ENCODE data around the gene HMSD.
A peak's percentile ranks its signal among the peaks of the same experiment; 100 is the strongest.

The HMSD gene

DNA sequence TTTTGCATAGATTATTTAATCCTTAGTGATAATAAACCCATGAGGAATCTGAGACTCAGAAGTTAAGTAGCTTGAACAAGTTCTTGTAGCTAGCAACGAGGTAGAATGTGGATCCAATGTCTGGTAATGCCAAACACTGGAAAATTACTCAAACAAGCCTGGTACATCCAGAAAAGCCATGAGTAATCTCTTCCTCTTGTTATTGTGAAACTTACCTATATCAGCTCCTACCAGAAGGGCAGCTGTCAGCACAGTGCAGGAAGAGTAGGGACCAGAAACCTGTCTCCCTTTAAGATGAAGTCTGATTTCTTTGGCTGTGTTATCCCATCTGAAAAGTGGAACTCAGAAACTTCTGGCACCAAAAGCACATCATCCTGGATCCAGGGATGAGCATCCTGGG lies 13.0 kb downstream of the HMSD start:
- DNase-seq, result no peak
- Mint-ChIP-seq H3K27me3 (ENCODE audit: low read depth, poor library complexity) (peaks cover 38% of the 10 kb centered on the region), H3K36me3 (ENCODE audit: low read depth) (no peaks in the 10 kb centered on the region), H3K27ac (no peak overlapping the region), H3K9me3 (no peaks in the 10 kb centered on the region), H3K4me1 (no peaks in the 10 kb centered on the region), H3K4me3 (no peak overlapping the region)
- TF ChIP-seq, protein P1, sequence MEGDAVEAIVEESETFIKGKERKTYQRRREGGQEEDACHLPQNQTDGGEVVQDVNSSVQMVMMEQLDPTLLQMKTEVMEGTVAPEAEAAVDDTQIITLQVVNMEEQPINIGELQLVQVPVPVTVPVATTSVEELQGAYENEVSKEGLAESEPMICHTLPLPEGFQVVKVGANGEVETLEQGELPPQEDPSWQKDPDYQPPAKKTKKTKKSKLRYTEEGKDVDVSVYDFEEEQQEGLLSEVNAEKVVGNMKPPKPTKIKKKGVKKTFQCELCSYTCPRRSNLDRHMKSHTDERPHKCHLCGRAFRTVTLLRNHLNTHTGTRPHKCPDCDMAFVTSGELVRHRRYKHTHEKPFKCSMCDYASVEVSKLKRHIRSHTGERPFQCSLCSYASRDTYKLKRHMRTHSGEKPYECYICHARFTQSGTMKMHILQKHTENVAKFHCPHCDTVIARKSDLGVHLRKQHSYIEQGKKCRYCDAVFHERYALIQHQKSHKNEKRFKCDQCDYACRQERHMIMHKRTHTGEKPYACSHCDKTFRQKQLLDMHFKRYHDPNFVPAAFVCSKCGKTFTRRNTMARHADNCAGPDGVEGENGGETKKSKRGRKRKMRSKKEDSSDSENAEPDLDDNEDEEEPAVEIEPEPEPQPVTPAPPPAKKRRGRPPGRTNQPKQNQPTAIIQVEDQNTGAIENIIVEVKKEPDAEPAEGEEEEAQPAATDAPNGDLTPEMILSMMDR (IDR thresholded peaks at IDR 0.05), result no peak

DNA sequence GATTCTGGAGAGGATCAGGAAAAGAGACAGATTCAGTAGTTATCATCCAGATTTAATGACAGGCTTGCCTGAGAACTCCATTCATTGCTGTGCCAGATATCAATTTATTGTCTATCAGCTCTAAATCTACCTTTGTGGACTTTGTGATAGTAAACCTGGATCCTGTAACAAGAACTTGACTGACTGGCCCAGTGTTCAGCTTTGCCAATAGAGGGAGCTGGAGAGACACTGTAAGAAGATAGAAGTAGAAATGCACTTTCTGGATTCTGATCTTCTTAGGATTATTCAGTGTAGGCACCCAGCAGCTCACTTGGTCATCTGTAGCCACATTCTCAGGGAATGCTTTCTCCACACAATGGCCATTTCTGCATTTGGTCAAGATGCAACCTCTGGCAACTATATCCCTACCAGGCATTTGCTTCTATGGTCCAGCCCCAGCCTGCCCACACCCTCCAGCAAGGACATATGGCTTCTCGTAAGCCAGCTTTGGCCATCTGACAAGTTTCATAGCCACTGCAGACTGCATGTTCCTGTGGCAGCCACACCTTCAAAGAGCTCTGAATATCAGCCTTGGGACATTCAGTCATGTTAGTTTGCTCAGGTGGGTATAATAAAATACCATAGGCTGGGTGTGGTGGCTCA lies 14.6 kb downstream of the HMSD start:
- H3K4me1 Mint-ChIP-seq, result peaks cover 4% of the 10 kb centered on the region
- no peak overlapping the region for H3K27ac Mint-ChIP-seq
- H3K27me3 Mint-ChIP-seq (ENCODE audit: low read depth, poor library complexity), result peaks cover 50% of the 10 kb centered on the region
- H3K36me3 Mint-ChIP-seq (ENCODE audit: low read depth), result no peaks in the 10 kb centered on the region
- no peaks in the 10 kb centered on the region for H3K9me3 Mint-ChIP-seq
- no peak overlapping the region for H3K4me3 Mint-ChIP-seq
- no peak for DNase-seq
- TF ChIP-seq, protein P1 (IDR thresholded peaks at IDR 0.05), result peak; percentile 72

DNA sequence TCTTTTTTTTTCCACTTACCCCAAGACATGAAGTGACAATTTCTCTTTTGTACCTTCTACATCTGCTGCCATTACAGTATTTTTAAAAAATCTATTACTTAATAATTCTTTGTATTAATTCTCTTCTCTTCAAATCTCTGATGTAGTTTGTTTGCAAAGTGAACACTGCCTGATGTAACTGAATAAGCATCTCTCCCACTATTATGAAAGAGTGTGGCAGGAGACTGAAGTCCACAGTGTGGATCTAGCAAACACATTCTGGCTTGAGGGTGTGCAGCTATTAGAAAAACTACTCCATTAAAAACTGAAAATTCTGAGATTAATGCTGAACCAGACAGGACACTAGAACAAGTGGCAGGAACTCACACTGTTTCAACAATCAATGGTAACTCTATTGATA lies 15.8 kb downstream of the HMSD start:
- H3K27me3 Mint-ChIP-seq (ENCODE audit: low read depth, poor library complexity), result peaks cover 43% of the 10 kb centered on the region
- TF ChIP-seq, protein P1 (IDR thresholded peaks at IDR 0.05), result no peak
- no peaks in the 10 kb centered on the region for H3K9me3 Mint-ChIP-seq
- DNase-seq, result no peak
- H3K36me3 Mint-ChIP-seq (ENCODE audit: low read depth), result no peaks in the 10 kb centered on the region
- H3K4me3 Mint-ChIP-seq, result no peak overlapping the region
- H3K4me1 Mint-ChIP-seq, result peaks cover 16% of the 10 kb centered on the region
- no peak overlapping the region for H3K27ac Mint-ChIP-seq

DNA sequence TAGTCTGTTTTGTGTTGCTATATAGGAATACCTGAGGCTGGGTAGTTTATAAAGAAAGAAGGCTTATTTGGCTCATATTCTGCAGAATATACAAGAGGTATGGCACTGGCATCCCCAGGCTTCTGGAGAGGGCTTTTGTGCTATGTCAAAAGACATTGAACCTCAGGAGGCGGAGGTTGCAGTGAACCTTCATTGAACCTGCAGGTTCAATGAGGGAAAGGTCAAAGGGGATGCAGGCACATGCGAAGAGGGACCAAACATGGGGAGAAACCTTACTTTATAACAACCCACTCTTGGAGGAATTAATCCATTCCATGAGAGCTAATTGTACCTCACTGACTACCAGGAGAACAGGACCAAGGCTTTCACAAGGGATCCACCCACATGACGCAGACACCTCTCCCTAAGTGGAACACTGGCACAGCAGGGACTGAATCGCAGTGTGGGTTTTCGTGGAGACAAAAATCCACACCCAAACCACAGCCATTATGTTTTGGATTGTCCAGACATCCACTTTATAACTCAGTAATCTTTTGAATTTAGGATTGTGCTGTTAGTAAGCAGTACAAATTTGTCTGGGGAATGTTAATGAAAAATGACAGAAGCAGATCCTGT lies 16.7 kb downstream of the HMSD start:
- H3K9me3 Mint-ChIP-seq, result no peaks in the 10 kb centered on the region
- H3K27me3 Mint-ChIP-seq (ENCODE audit: low read depth, poor library complexity), result peaks cover 38% of the 10 kb centered on the region
- peaks cover 19% of the 10 kb centered on the region for H3K4me1 Mint-ChIP-seq
- TF ChIP-seq, protein P1 (IDR thresholded peaks at IDR 0.05), result no peak
- no peak overlapping the region for H3K4me3 Mint-ChIP-seq
- no peak overlapping the region for H3K27ac Mint-ChIP-seq
- H3K36me3 Mint-ChIP-seq (ENCODE audit: low read depth), result no peaks in the 10 kb centered on the region
- no peak for DNase-seq

DNA sequence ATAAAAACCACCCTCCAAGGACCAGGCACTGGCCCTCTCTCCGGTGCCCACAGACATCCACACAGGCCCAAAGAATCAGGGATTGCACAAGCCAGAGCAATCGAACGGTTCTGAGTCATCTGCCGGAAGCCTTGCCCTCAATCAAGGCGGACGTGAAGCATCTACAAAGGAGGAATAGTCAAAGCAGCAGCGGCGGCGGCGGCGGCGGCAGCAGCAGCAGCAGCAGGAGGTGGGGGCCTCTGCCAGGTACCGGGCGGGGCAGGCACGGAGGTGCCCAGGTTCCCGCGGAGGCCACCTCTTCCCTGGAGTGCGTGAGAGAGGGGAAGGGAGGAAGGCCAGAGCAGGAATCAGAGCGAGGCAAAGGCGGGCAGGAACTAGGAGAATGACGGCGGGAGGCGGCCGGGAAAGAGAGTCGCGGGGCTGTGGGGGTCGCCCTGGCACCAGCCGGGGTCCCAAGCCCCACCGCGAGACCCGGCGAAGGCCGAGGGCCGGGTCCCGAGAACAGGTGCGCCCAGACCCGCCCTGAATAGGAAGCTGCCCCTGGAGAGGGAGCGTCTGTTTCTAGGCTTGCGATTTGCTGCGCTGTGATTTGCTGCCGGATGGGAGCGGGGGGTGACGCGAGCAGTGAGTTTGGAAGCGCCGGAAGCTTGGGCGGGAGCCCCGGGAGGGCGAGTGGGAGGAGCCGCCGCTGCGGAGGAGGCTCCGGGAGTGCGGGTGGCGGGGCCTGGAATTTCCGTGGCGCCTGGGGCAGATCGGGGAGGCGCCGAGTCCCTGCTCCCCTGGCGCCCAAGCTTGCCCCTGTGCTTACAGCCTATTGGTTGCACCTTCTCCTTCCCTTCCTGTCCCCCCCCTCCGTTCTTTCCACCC lies 21.1 kb downstream of the HMSD start, which contains the start of gene SERPINB8:
TSS of gene SERPINB8 (plus strand) at position 140 of the 867 bp plus-strand sequence. CDS start 8,228 bp downstream, outside the sequence.
- H3K9me3 Mint-ChIP-seq, result peaks cover 8% of the 10 kb centered on the region
- H3K4me1 Mint-ChIP-seq, result peaks cover 27% of the 10 kb centered on the region
- TF ChIP-seq, protein P1 (IDR thresholded peaks at IDR 0.05), result no peak
- no peaks in the 10 kb centered on the region for H3K36me3 Mint-ChIP-seq (ENCODE audit: low read depth)
- peaks cover 25% of the 10 kb centered on the region for H3K27me3 Mint-ChIP-seq (ENCODE audit: low read depth, poor library complexity)
- H3K4me3 Mint-ChIP-seq, result peak within 1 kb of the TSS; percentile 86
- DNase-seq, result peak; percentile 90
- H3K27ac Mint-ChIP-seq, result peak within 1 kb of the TSS; percentile 95
